ENCODE data around the gene STUM.

- no peak for TF ChIP-seq CTCF (IDR thresholded peaks at IDR 0.05)
- no peak for TF ChIP-seq POLR2AphosphoS5 (IDR thresholded peaks at IDR 0.05; ENCODE audit: low read depth, low read length)
Observed at GRCh38 chr1:226562989-226563388, 14.4 kb downstream of the STUM start.

All from Panc1 (cell line).